ENCODE data around the gene BARX2. TPM values are rescaled to one million over a fixed set of nuclear protein-coding genes. Genes with fewer than 3 reads are reported as not detected.

BARX2 gene
- total RNA-seq, 2 experiments from 2014 or later, result not detected

DNA sequence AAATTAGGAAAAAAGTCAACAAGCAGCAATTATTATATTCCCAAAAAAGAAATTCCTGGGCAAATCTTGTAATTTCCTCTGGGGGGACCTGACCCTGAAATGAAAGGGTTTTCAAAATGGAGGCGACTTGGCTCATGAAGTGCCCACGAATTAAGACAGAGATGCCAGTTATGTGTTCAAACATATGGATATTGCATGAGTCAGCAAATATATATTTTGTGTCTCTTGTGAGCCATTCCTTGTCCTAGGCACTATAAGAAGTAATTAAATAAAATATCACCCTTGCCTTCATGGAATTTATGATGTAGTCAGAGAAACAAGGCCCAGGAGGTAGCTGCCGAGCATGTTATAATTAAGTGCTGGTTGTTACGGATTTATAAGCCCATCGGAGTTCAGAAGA is 68.6 kb downstream of the BARX2 start:
- Mint-ChIP-seq H3K9me3 (no peaks in the 10 kb centered on the region), H3K27ac (no peak overlapping the region), H3K27me3 (peaks cover under 1% of the 10 kb centered on the region), H3K4me3 (no peak overlapping the region), H3K4me1 (peaks cover 6% of the 10 kb centered on the region), H3K36me3 (ENCODE audit: low read depth) (no peaks in the 10 kb centered on the region)
- ChIA-PET POLR2A (no interaction called here), CTCF (no interaction called here)
- DNase-seq, result no peak

DNA sequence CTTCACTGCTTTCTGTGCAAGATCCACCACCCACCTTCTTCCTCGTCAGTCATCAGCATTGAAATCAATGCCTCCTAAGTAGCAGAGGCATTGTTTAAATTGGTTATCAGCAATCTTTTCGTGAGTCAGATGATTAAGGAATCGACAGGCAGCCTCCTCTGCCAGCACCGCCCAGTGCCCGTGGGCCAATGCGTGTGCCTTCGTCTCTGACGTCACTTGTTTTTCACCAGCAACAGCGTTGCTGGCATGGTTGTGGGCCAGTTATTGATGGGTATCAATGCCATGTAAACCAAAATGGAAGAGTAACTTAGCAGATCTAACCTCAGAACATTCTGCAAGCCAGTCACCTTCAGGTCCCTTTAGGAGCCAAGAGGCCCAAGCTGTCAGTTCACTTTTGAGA is 69.6 kb downstream of the BARX2 start:
- DNase-seq, result no peak
- ChIA-PET CTCF (no interaction called here), POLR2A (no interaction called here)
- Mint-ChIP-seq H3K36me3 (ENCODE audit: low read depth) (no peaks in the 10 kb centered on the region), H3K27me3 (no peaks in the 10 kb centered on the region), H3K9me3 (no peaks in the 10 kb centered on the region), H3K4me1 (peaks cover 6% of the 10 kb centered on the region), H3K4me3 (no peak overlapping the region), H3K27ac (no peak overlapping the region)

DNA sequence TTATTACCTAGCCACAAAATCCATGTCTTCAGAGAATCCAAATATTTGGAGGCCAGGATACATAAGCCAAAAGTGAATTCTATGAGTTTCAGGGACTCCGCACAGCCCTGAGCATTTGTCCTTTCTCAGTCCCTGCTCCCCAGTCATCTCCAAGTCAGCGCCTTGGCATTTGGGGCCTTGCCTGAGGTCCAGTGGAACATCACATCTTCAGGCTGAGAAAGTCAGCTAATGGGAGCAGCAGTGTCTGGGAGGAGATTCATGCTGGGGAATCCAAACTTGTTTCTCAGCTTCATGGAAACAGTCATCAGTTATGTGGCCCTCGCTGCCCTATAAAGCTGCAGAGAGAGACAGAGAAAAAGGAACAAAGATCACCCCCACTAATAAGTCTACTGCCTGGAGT is 70.9 kb downstream of the BARX2 start:
- ChIA-PET CTCF (interaction anchor here (0.6 kb wide), 1 partner anchor 1523 kb away, joined by 3 read pairs; no protein-coding TSS in a partner anchor), POLR2A (no interaction called here)
- Mint-ChIP-seq H3K4me3 (no peak overlapping the region), H3K27me3 (no peaks in the 10 kb centered on the region), H3K36me3 (ENCODE audit: low read depth) (no peaks in the 10 kb centered on the region), H3K27ac (no peak overlapping the region), H3K9me3 (peaks cover 2% of the 10 kb centered on the region), H3K4me1 (peaks cover 6% of the 10 kb centered on the region)
- DNase-seq, result no peak

DNA sequence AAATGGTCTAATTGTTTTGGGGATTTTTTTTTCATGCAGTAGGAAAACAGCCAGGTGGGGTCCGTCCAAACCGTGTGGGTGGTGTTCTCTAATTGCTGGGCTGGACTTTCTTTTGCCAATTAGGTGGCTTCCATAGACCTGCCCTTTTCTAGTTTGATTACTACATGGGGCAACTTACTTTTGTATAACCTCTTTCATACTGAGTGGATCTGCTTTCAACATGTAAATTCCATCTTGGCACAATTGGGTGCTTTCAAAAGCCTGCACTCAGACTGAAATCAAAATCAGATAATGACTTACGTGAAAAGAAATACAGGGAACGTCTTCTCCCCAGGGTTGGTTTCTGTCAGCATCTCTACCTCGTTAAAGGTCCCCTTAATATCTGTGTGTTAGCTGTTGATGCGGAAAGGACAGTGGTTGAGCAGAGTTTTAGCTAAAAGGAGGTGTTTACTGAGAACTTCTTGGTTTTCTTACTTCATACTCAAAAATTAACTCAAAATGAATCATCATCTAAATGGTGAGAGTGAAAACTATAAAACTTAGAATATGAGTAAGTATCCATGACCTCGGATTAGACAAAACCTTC is 72.1 kb downstream of the BARX2 start:
- H3K27ac Mint-ChIP-seq, result no peak overlapping the region
- CTCF ChIA-PET, result no interaction called here

DNA sequence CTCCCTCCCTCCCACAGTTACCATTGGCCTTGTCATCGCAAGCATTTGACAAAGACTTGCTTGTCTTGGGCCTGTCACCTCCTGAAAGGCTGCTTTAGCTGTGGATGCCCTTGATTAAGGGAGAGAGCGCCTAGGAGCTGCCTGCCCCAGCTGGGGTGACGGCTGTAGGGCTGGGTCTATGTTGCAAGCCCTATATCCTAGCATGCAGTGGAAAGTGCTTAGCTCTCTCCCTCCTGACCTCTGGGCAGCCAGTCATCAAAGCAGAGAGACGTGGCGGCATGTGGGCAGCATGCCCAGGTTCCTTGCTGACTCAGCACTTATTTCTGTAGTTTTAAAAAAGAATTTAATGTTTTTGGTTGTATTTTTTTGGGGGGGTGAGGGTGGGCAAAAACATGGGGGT is 75.9 kb downstream of the BARX2 start:
- no peaks in the 10 kb centered on the region for H3K27me3 Mint-ChIP-seq
- ChIA-PET POLR2A (no interaction called here), CTCF (no interaction called here)
- no peaks in the 10 kb centered on the region for H3K36me3 Mint-ChIP-seq (ENCODE audit: low read depth)
- no peak overlapping the region for H3K27ac Mint-ChIP-seq
- H3K4me1 Mint-ChIP-seq, result peaks cover 6% of the 10 kb centered on the region
- no peak overlapping the region for H3K4me3 Mint-ChIP-seq
- H3K9me3 Mint-ChIP-seq, result peaks cover 2% of the 10 kb centered on the region
- no peak for DNase-seq

More for the DNA sequence above, 72.1 kb downstream of the BARX2 start:
- Mint-ChIP-seq H3K9me3 (peaks cover 2% of the 10 kb centered on the region), H3K27me3 (no peaks in the 10 kb centered on the region), H3K36me3 (ENCODE audit: low read depth) (no peaks in the 10 kb centered on the region), H3K4me3 (no peak overlapping the region), H3K4me1 (peaks cover 6% of the 10 kb centered on the region)
- no peak for DNase-seq
- POLR2A ChIA-PET, result no interaction called here

DNA sequence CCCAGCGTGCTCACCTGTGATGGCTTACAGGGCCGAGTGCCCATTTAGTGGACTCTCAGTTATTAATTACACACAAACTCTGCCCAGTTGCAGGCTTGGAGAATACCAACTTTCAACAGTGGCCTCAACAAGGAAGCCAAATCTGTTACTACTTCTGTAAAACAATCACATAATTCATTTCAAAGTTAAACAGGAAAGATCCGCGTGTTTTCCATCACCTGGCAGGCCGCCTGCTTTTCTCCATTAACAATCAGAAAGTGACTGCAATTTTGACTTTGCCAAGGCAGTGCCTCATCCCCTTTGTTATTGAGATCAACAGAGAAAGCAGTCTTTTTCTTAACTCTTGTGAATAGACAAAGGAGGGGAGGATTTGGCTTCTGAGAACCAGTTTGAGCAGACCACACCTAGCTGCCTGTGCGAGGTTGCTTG is 77.7 kb downstream of the BARX2 start:
- ChIA-PET CTCF (no interaction called here), POLR2A (no interaction called here)
- no peaks in the 10 kb centered on the region for H3K4me1 Mint-ChIP-seq
- no peak overlapping the region for H3K4me3 Mint-ChIP-seq
- no peaks in the 10 kb centered on the region for H3K36me3 Mint-ChIP-seq (ENCODE audit: low read depth)
- no peak for DNase-seq
- no peak overlapping the region for H3K27ac Mint-ChIP-seq
- no peaks in the 10 kb centered on the region for H3K27me3 Mint-ChIP-seq
- H3K9me3 Mint-ChIP-seq, result peaks cover 2% of the 10 kb centered on the region

DNA sequence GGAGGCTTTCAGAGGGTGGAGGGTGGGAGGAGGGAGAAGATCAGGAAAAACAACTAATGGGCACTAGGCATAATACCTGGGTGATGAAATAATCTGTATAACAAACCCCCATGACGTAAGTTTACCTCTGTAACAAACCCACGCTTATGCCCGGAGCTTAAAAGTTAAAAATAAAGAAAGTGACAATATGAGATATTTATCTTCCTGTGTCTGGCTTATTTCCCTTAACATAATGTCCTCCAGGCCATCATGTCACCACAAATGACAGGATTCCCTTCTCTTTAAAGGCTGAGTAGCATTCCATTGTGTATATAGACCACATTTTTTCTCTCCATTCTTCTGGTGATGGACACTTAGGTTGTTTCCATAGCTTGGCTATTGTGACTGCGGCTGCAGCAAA is 79.5 kb downstream of the BARX2 start:
- Mint-ChIP-seq H3K4me1 (no peaks in the 10 kb centered on the region), H3K36me3 (ENCODE audit: low read depth) (no peaks in the 10 kb centered on the region), H3K27ac (no peak overlapping the region), H3K27me3 (no peaks in the 10 kb centered on the region), H3K4me3 (no peak overlapping the region), H3K9me3 (peaks cover 2% of the 10 kb centered on the region)
- CTCF ChIA-PET, result no interaction called here
- POLR2A ChIA-PET, result no interaction called here
- no peak for DNase-seq

DNA sequence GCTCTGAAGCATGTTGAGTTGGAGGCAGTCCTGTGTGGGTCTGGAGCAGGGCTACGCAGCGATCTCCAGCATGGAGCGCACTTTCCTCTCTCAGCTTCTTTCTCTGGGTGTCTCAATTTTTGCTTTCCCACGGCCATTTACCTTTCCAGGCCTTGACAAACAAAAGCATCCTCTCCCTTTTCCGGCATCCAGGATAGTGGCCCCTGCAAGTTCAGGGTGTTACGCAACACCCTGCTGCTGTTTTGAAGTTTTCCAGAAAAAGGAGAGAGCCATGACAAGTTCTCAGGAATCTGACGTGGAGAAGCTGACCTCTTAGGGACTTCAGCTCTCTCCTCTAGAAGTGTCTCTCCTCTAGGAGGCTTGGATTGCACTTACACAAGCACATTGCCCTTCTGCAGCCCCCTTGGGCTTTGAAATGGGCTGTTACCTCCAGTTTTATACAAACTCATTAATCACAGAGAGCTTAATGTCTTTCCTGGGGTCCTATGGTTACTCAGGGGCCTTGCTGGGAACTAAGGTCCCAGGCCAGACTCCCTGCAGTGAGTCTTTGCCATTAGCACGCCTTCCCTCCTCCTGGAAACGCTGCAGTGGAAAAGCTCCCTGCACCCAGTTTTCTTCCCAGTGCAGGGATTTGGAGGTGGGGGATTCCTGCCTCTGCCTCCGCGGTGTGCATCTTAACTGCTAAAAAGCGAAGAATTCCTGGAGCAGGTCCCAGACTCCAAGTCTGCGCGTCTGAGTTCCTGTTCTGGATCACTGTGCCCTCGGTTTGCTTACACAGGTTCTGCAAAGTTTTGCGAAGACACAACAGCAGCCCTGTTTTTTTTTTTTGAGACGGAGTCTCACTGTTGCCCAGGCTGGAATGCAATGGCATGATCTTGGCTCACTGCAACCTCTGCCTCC is 80.4 kb downstream of the BARX2 start:
- ChIA-PET POLR2A (no interaction called here), CTCF (no interaction called here)
- Mint-ChIP-seq H3K27ac (no peak overlapping the region), H3K4me3 (no peak overlapping the region), H3K9me3 (no peaks in the 10 kb centered on the region), H3K4me1 (no peaks in the 10 kb centered on the region), H3K36me3 (ENCODE audit: low read depth) (no peaks in the 10 kb centered on the region), H3K27me3 (no peaks in the 10 kb centered on the region)
- DNase-seq, result no peak

DNA sequence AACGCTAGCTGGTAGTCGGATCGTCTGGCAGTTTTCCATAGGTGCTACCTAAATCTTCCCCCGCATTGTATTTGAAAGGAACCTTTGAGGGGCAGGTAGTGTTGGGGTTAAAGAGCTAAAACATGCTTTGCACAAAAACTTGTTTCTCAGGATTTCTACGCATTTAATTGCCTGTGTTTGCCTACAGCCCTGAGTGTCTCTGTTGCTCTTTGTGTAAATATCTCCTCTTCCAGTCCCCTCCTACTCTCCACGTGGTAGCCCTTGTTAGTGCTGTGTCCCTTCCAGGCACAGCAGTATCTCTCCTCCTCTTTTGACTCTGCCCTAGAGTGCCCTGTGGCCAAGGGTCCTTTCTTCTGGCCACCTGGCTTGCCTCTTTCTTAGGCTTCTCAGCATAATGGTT is 81.7 kb downstream of the BARX2 start:
- no peak overlapping the region for H3K4me3 Mint-ChIP-seq
- H3K36me3 Mint-ChIP-seq (ENCODE audit: low read depth), result no peaks in the 10 kb centered on the region
- CTCF ChIA-PET, result no interaction called here
- H3K4me1 Mint-ChIP-seq, result no peaks in the 10 kb centered on the region
- no peaks in the 10 kb centered on the region for H3K27me3 Mint-ChIP-seq
- H3K27ac Mint-ChIP-seq, result no peak overlapping the region
- H3K9me3 Mint-ChIP-seq, result peaks cover 1% of the 10 kb centered on the region
- POLR2A ChIA-PET, result no interaction called here
- no peak for DNase-seq

DNA sequence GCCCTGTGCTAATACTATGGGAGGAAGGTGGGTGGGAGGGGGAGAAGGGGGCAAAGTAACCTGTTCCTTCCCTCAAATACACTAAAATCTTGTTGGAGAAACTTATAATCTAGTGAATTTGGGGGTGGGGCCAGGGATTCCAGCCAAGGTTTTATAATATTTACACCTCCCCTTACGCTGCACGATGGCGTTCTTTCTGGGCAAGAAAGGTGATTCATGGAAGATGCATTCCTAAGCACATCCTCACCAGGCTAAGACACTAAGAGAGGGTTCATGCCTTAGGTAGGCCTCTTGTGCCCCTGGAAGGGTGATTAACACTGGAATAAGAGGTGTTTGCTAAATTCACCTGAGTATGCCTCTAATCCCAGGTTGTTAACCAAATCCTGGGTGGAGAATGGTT is 82.6 kb downstream of the BARX2 start:
- no peaks in the 10 kb centered on the region for H3K27me3 Mint-ChIP-seq
- peaks cover 6% of the 10 kb centered on the region for H3K9me3 Mint-ChIP-seq
- ChIA-PET POLR2A (no interaction called here), CTCF (no interaction called here)
- no peaks in the 10 kb centered on the region for H3K36me3 Mint-ChIP-seq (ENCODE audit: low read depth)
- no peak overlapping the region for H3K4me3 Mint-ChIP-seq
- H3K4me1 Mint-ChIP-seq, result no peaks in the 10 kb centered on the region
- no peak for DNase-seq
- no peak overlapping the region for H3K27ac Mint-ChIP-seq

DNA sequence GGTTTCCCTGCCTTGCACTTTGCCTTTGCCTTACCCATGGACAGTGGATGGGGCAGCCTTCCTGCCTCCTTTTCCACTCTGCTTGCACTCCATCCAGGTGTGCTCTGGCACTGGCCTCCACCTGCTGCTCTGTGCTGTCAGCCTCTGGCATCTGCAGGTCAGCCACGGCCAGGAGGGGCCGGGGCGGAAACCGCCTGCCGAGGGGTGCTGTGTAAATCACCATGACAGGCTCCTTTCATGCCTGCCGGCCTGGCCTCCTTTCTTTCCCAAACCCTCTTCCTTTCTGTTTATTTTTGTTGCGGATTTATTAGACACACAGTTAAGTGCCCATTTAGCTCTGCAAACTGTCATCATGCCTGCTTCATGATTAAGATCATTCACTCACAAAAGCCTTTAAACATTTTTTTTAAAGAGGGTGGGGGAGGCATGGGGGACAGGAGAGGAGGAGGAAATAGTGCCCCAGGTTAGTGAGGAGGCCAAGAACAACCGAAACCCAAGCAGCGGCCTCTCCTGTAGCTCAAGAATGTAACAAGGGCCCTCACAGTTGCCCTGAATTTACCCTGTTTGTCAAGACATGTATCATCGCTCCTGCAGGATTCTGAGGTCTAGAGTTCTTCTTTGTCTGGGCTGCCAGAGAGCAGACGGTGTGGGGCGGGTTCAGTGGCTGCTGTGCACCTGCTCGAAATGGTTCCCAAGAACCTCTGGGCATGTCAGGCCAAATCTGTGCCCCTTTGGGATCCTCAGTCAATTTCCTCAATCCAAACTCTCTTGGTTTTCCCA is 83.3 kb downstream of the BARX2 start:
- Mint-ChIP-seq H3K4me3 (no peak overlapping the region), H3K27me3 (no peaks in the 10 kb centered on the region), H3K4me1 (no peaks in the 10 kb centered on the region), H3K27ac (no peak overlapping the region), H3K36me3 (ENCODE audit: low read depth) (no peaks in the 10 kb centered on the region), H3K9me3 (peaks cover 9% of the 10 kb centered on the region)
- DNase-seq, result no peak
- CTCF ChIA-PET, result no interaction called here
- POLR2A ChIA-PET, result no interaction called here

DNA sequence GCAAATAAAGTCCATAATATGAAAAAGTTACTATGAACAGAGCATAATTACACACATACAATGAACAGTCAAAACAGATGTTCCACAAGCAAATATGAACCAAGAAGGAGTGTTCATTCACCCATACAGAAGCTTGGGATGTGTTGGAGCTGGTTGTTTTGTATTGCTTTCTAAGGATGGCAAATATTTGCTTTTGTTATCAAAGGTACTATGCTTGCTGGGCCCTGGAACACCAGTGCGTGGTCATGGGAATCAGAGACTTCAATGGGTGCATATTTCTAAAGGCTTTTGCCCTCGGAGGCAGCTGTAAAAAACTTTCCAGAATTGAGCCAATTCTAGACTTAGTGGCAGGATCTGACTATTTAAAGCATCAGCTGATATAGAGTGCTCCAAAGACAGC is 85.1 kb downstream of the BARX2 start:
- H3K9me3 Mint-ChIP-seq, result peaks cover 9% of the 10 kb centered on the region
- POLR2A ChIA-PET, result no interaction called here
- CTCF ChIA-PET, result no interaction called here
- H3K27ac Mint-ChIP-seq, result no peak overlapping the region
- no peaks in the 10 kb centered on the region for H3K36me3 Mint-ChIP-seq (ENCODE audit: low read depth)
- no peaks in the 10 kb centered on the region for H3K27me3 Mint-ChIP-seq
- no peaks in the 10 kb centered on the region for H3K4me1 Mint-ChIP-seq
- DNase-seq, result no peak
- no peak overlapping the region for H3K4me3 Mint-ChIP-seq

DNA sequence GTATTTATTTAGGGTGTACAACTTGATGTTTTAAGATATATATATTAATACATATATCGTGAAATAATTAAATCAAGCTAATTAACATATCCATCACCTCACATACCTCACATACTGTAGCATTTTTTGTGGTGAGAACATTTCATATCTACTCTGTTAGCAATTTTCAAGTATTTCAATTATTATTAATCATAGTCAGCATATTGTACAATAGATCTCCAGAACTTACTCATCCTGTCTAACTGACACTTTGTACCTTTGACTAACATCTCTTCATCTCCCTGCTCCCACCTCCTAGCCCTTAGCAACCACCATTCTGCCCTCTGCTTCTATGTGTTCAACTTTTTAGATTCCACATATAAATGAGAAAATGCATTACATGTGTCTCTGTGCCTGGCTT is 108.4 kb downstream of the BARX2 start:
- H3K36me3 Mint-ChIP-seq (ENCODE audit: low read depth), result no peaks in the 10 kb centered on the region
- POLR2A ChIA-PET, result no interaction called here
- H3K27me3 Mint-ChIP-seq, result no peaks in the 10 kb centered on the region
- H3K4me3 Mint-ChIP-seq, result no peak overlapping the region
- no peak for DNase-seq
- no peaks in the 10 kb centered on the region for H3K4me1 Mint-ChIP-seq
- CTCF ChIA-PET, result no interaction called here
- H3K9me3 Mint-ChIP-seq, result no peaks in the 10 kb centered on the region
- H3K27ac Mint-ChIP-seq, result no peak overlapping the region

DNA sequence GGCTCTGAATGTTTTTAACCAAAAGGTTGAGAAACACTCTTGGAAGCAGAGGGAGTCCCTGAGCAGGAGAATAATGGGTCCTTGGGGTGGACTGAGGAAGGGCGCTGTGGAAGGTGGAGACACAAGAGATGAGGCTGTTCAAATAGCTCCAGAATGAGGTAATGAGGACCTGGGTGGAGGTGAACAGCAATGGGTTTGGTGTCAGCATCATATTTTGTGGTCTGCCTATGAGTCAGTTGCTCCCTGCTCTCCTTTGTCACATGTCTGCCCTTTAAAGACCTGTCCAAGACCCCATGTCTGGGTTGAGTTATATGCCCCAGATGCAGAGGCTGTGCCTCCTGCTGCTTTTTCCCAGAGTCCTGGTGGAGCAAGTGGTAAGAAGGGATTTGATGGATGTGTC is 113.6 kb downstream of the BARX2 start:
- H3K27me3 Mint-ChIP-seq, result no peaks in the 10 kb centered on the region
- ChIA-PET CTCF (no interaction called here), POLR2A (no interaction called here)
- no peak overlapping the region for H3K4me3 Mint-ChIP-seq
- DNase-seq, result no peak
- no peaks in the 10 kb centered on the region for H3K9me3 Mint-ChIP-seq
- H3K4me1 Mint-ChIP-seq, result no peaks in the 10 kb centered on the region
- H3K27ac Mint-ChIP-seq, result no peak overlapping the region
- no peaks in the 10 kb centered on the region for H3K36me3 Mint-ChIP-seq (ENCODE audit: low read depth)
